ENCODE measurements around the gene FTO. TPM values are rescaled to one million over a fixed set of nuclear protein-coding genes. Genes with fewer than 3 reads are reported as not detected.
"Not testable (repeated sequence)": the region's sequence is repeated elsewhere in the genome, so short reads cannot be mapped to it uniquely, and the experiment has no call there.

Gene FTO
- total RNA-seq, 4 donors from 2014 or later = 64.4 to 116 (median 71.3) TPM

GRCh38 chr16:53884748-53885147 lies 180.8 kb downstream of the FTO start:
- no peak for TF ChIP-seq POLR2A (IDR thresholded peaks at IDR 0.05)
- no peak for TF ChIP-seq POLR2AphosphoS5 (IDR thresholded peaks at IDR 0.05)
- no peak for TF ChIP-seq CTCF (IDR thresholded peaks at IDR 0.05)
- no peak for TF ChIP-seq EP300 (IDR thresholded peaks at IDR 0.05)
- 95% methylated on average over 4 of the region's 4 CpGs for WGBS
- peaks cover 45% of the 10 kb centered on the region for H3K36me3 ChIP-seq
- no peak overlapping the region for H3K27ac ChIP-seq
- DNase-seq (ENCODE audit: low spot score in 2 of 2) = no peak
- no peaks in the 10 kb centered on the region for H3K27me3 ChIP-seq
- H3K9me3 ChIP-seq = no peaks in the 10 kb centered on the region
- H3K4me1 ChIP-seq = peaks cover 3% of the 10 kb centered on the region
- no peak overlapping the region for H3K4me3 ChIP-seq

- Histone ChIP-seq H3K9me3 (no peaks in the 10 kb centered on the region), H3K4me1 (peaks cover 5% of the 10 kb centered on the region), H3K4me3 (no peak overlapping the region), H3K36me3 (peaks cover 30% of the 10 kb centered on the region), H3K27ac (no peak overlapping the region), H3K27me3 (no peaks in the 10 kb centered on the region)
- DNase-seq (ENCODE audit: low spot score in 2 of 2) = no peak
- WGBS = 94% methylated on average over 7 of the region's 7 CpGs
- TF ChIP-seq POLR2AphosphoS5 (IDR thresholded peaks at IDR 0.05) (no peak), EP300 (IDR thresholded peaks at IDR 0.05) (no peak), POLR2A (IDR thresholded peaks at IDR 0.05) (no peak), CTCF (IDR thresholded peaks at IDR 0.05) (no peak)
Observed at GRCh38 chr16:53886482-53887378, 182.8 kb downstream of the FTO start.

- H3K4me3 ChIP-seq = no peak overlapping the region
- no peaks in the 10 kb centered on the region for H3K27me3 ChIP-seq
- peaks cover 30% of the 10 kb centered on the region for H3K36me3 ChIP-seq
- no peaks in the 10 kb centered on the region for H3K9me3 ChIP-seq
- H3K4me1 ChIP-seq = peaks cover 10% of the 10 kb centered on the region
- no peak overlapping the region for H3K27ac ChIP-seq
- no peak for DNase-seq (ENCODE audit: low spot score in 2 of 2)
- WGBS = 57% methylated on average over 3 of the region's 3 CpGs
- no peak for TF ChIP-seq CTCF (IDR thresholded peaks at IDR 0.05)
- TF ChIP-seq POLR2A (IDR thresholded peaks at IDR 0.05) = no peak
- no peak for TF ChIP-seq POLR2AphosphoS5 (IDR thresholded peaks at IDR 0.05)
- TF ChIP-seq EP300 (IDR thresholded peaks at IDR 0.05) = no peak
Observed at GRCh38 chr16:53888222-53888621, 184.3 kb downstream of the FTO start.

- not testable (repeated sequence) for DNase-seq (ENCODE audit: low spot score in 2 of 2); H3K27ac ChIP-seq; H3K4me3 ChIP-seq; H3K9me3 ChIP-seq; H3K27me3 ChIP-seq
- peaks cover 21% of the 10 kb centered on the region for H3K4me1 ChIP-seq
- peaks cover 15% of the 10 kb centered on the region for H3K36me3 ChIP-seq
- 91% methylated on average over 8 of the region's 8 CpGs for WGBS
Observed at GRCh38 chr16:53890877-53891276, 186.9 kb downstream of the FTO start.

- H3K27ac ChIP-seq = no peak overlapping the region
- 79% methylated on average over 9 of the region's 9 CpGs for WGBS
Observed at GRCh38 chr16:53891409-53892139, 187.6 kb downstream of the FTO start.

More at GRCh38 chr16:53891409-53892139, 187.6 kb downstream of the FTO start:
- peaks cover 21% of the 10 kb centered on the region for H3K4me1 ChIP-seq
- no peaks in the 10 kb centered on the region for H3K27me3 ChIP-seq
- H3K4me3 ChIP-seq = no peak overlapping the region
- TF ChIP-seq POLR2A (IDR thresholded peaks at IDR 0.05) = no peak
- TF ChIP-seq POLR2AphosphoS5 (IDR thresholded peaks at IDR 0.05) = no peak
- TF ChIP-seq EP300 (IDR thresholded peaks at IDR 0.05) = no peak
- no peak for TF ChIP-seq CTCF (IDR thresholded peaks at IDR 0.05)
- H3K36me3 ChIP-seq = peaks cover 12% of the 10 kb centered on the region
- H3K9me3 ChIP-seq = no peaks in the 10 kb centered on the region
- no peak for DNase-seq (ENCODE audit: low spot score in 2 of 2)
